BLaER1 (cell line): ENCODE data around the gene SLFN14.

Experiments
- H3K27ac ChIP-seq: shearing (Covaris generic); formaldehyde crosslinking; 2 replicates; pipeline ENCODE4 v1.8.1; 2022
- H3K27me3 ChIP-seq: shearing (Covaris generic); formaldehyde crosslinking; 2 replicates; pipeline ENCODE4 v1.8.1; 2022
- H3K36me3 ChIP-seq: shearing (Covaris generic); formaldehyde crosslinking; 2 replicates; pipeline ENCODE4 v1.8.1; 2022
- H3K4me1 ChIP-seq: shearing (Covaris generic); formaldehyde crosslinking; 2 replicates; pipeline ENCODE4 v1.8.1; 2022
- H3K4me2 ChIP-seq: shearing (Covaris generic); formaldehyde crosslinking; 2 replicates; pipeline ENCODE4 v1.8.1; 2022
- H3K4me3 ChIP-seq: shearing (Covaris generic); formaldehyde crosslinking; 2 replicates; pipeline ENCODE4 v1.8.1; 2022
- H3K9ac ChIP-seq: shearing (Covaris generic); formaldehyde crosslinking; 2 replicates; pipeline ENCODE4 v1.8.1; 2022
- H3K9me3 ChIP-seq: shearing (Covaris generic); formaldehyde crosslinking; 2 replicates; pipeline ENCODE4 v1.8.1; 2022
- H4K20me1 ChIP-seq: shearing (Covaris generic); formaldehyde crosslinking; 2 replicates; pipeline ENCODE4 v1.8.1; 2022
- Cebpa-rat ChIP-seq: shearing (Covaris generic); IDR thresholded peaks from 2 replicates; pipeline ENCODE4 v1.8.1; 2022

SLFN14 gene

DNA sequence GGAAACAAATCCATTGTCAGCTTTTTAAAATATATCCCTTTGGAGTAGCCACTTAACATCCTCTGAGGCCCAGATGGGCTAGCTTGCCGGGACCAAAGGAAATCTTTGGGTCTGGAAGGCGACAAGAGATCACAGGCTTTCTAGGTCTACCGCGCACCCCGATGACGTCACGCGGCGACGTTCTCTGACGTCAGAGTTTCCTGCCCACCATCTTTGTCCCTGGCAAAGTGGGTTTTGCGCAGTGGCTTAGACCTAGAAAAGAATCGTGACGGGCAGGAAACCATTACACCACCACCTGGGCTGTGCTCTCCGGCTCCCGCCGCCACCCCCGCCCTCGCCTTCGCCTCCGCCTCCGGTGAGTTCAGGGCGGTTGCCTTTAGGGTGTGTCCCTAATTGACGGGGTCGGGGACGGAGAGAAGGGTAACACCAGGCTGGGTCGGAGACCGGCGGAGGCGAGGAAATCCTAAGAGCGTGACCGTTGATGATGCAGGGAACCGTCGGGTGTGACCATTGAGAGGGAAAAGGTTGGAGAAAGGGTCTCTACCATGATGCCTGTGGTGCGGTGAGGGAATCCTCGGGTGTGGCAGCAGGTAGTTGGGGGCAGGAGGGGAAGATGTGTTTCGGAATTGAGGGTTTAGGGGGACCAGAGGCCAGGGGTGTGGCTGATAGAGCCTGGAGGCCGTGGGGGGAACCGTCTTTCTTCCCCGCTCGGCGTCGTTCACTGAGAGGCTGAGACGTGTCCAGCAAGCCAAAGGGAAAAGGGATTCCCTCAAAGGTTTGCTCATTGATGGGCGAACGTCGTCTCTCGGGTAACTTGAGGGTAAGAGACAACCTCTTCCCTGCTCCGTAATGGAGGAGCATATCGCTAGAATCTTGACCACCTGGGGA, 26.7 kb upstream of the SLFN14 start, which contains the start of gene AP2B1:
Gene AP2B1, plus strand, starts transcription at position 249 of the 888 bp plus-strand sequence. CDS start 6,709 bp downstream, outside the sequence.
- TF ChIP-seq Cebpa-rat, result no peak
- peak within 1 kb of the TSS; percentile 90 for H3K4me3 ChIP-seq

DNA sequence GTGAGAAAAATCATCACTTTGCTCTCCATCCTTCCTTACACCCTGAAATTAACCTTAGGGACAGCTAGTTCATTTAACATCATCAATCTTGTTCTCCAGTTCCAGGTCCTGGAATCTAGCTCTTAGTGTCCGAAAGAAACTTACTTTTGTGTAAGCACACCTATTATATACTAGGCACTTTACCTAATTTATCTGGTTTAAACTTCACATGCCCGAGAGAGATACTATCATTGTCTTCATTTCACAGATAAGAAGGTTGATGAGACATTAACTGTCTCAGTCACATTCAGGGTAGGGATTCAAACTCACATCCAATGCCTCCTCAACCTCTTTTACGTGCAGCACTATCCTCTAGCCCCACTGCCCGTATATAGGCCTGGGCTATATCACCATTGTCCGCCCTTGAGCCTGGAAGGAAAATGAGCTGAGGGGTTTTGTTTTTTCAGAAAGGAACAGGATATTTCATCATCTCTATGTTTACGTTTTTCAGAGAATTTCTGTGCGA, 26.0 kb upstream of the SLFN14 start:
- peaks cover 31% of the 10 kb centered on the region for H4K20me1 ChIP-seq
- no peaks in the 10 kb centered on the region for H3K9me3 ChIP-seq
- H3K4me3 ChIP-seq, result peak overlapping the region; percentile 90
- peak overlapping the region; percentile 93 for H3K9ac ChIP-seq
- TF ChIP-seq Cebpa-rat, result no peak
- peaks cover 24% of the 10 kb centered on the region for H3K4me1 ChIP-seq
- H3K27ac ChIP-seq, result peak overlapping the region; percentile 91
- peak overlapping the region; percentile 93 for H3K4me2 ChIP-seq
- H3K27me3 ChIP-seq, result no peaks in the 10 kb centered on the region
- H3K36me3 ChIP-seq, result 0 out of 2 replicates have a peak, but pooled peaks cover 4% of the 10 kb centered on the region

More for the DNA sequence above, 26.7 kb upstream of the SLFN14 start, which contains the start of gene AP2B1:
- Histone ChIP-seq H3K27ac (peak within 1 kb of the TSS; percentile 91), H3K4me2 (peak within 1 kb of the TSS; percentile 93), H3K4me1 (peaks cover 24% of the 10 kb centered on the region), H3K36me3 (peaks cover 5% of the 10 kb centered on the region; the same call in 1 of the 2 replicates), H3K27me3 (no peaks in the 10 kb centered on the region), H4K20me1 (peaks cover 38% of the 10 kb centered on the region), H3K9ac (peak within 1 kb of the TSS; percentile 93), H3K9me3 (no peaks in the 10 kb centered on the region)

DNA sequence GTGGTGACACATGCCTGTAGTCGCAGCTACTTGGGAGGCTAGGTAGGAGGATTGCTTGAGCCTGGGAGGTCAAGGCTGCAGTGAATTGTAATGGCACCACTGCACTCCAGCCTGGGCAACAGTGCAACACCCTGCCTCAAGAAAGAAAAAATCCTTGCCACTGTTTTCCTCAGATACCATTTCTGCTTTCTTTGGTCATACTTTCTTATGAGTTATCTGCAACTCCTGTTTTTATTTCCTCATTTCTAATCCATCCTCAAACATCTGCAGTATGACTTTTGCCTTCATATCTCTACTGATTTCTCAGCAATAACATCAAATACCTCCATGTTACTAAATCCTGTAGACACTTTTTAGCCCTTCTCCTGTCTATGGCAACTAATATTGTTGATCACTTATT, 23.4 kb upstream of the SLFN14 start:
- TF ChIP-seq Cebpa-rat, result no peak
- Histone ChIP-seq H3K36me3 (no peaks in the 10 kb centered on the region), H3K9ac (no peak overlapping the region), H3K4me3 (no peak overlapping the region), H3K4me2 (no peak overlapping the region), H3K4me1 (peaks cover 28% of the 10 kb centered on the region), H4K20me1 (peaks cover 6% of the 10 kb centered on the region; the same call in 1 of the 2 replicates), H3K9me3 (no peaks in the 10 kb centered on the region), H3K27me3 (no peaks in the 10 kb centered on the region), H3K27ac (no peak overlapping the region)

DNA sequence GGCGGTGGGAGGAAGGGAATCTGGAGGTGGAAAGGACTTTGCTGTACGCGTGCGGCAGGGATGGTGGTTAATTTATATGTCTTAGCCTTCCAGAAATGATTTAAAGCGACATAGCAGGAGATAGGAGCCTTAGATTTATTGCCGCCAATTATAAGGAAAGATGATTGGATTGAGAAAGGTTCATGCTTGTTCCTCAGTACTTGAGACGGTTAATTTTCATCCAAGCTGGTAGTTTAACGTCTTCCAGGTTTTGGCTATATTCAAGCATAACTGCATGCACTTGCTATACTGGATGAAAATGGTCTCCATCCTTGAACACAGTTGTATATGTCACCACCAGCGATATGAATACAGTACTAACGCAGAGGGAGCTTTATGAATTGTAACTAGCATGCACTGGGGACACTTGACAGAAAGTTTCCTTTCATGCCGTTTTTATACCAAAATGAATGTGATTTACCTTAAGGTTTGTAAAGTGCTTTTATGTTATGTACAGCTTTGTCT, 18.4 kb upstream of the SLFN14 start:
- peak overlapping the region; percentile 92 for H3K4me2 ChIP-seq
- peak overlapping the region; percentile 88 for H3K9ac ChIP-seq
- no peaks in the 10 kb centered on the region for H3K9me3 ChIP-seq
- H3K27ac ChIP-seq, result peak overlapping the region; percentile 86
- peaks cover 32% of the 10 kb centered on the region for H3K4me1 ChIP-seq
- no peak for TF ChIP-seq Cebpa-rat
- H4K20me1 ChIP-seq, result no peaks in the 10 kb centered on the region
- peak overlapping the region; percentile 78 for H3K4me3 ChIP-seq
- no peaks in the 10 kb centered on the region for H3K27me3 ChIP-seq
- H3K36me3 ChIP-seq, result peaks cover 20% of the 10 kb centered on the region

DNA sequence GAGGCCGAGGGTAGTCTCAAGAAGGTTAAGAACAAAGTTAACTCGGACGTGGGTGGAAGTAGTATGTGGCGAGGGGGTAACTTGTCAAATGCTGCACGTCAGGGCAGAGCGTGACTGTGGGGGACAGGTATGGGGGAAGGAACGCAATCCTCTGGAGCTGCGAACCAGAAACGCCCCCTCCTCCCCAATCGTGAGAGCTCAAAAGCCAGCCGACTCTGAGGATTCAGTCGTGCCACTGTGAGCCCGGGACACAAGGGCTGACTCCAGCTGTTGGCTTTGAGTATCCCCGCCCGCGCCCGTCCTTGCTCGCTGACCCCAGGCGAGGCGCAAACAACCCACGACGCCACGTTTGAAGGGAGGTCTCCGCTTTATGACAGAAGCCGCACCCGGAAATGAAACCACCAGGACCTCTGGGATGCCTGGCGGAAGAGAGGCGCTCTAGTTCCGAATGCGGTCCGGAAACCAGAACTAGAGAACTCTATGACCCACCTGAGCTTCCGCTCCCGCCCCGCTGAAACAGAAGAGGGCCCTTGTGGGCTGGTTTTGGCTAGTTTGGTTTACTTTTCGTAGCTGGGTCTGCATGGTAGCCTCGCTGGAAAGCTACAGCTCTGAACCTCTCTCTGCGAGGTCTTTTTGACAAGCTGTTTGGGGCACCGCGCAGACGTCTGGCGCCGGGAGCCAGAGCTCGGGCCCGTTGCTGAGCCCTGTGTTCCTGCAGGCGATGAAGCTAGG, 17.7 kb upstream of the SLFN14 start, which contains the start of gene PEX12:
Gene PEX12, minus strand, starts transcription at position 375 of the 732 bp plus-strand sequence. CDS start 550 bp downstream, outside the sequence.
- peak within 1 kb of the TSS; percentile 86 for H3K27ac ChIP-seq
- H4K20me1 ChIP-seq, result no peaks in the 10 kb centered on the region
- peak within 1 kb of the TSS; percentile 78 for H3K4me3 ChIP-seq
- peak within 1 kb of the TSS; percentile 88 for H3K9ac ChIP-seq
- no peak for TF ChIP-seq Cebpa-rat
- peaks cover 32% of the 10 kb centered on the region for H3K4me1 ChIP-seq
- H3K27me3 ChIP-seq, result no peaks in the 10 kb centered on the region
- no peaks in the 10 kb centered on the region for H3K9me3 ChIP-seq
- peak within 1 kb of the TSS; percentile 92 for H3K4me2 ChIP-seq
- peaks cover 26% of the 10 kb centered on the region for H3K36me3 ChIP-seq

DNA sequence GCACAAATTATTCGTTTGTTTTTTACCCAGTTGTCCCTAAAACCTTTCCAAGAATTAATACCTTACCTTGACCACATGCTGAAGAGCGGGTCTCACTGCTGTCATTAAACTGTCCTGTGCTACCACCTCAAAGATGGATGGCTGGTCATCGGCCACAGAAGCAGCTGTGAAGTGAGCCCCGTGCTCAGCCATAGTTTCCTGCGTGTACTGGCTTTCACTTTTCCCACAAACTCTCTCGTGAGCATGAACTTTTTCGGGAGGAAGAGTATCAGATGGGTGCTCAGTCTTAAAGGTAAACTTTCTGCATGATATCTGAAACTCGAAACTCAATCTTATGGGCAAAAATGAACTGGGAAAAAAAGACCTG, 17.2 kb upstream of the SLFN14 start:
- no peak for TF ChIP-seq Cebpa-rat
- no peaks in the 10 kb centered on the region for H3K27me3 ChIP-seq
- H3K4me2 ChIP-seq, result peak overlapping the region; percentile 92
- peaks cover 32% of the 10 kb centered on the region for H3K36me3 ChIP-seq
- peak overlapping the region; percentile 78 for H3K4me3 ChIP-seq
- no peaks in the 10 kb centered on the region for H4K20me1 ChIP-seq
- H3K9me3 ChIP-seq, result no peaks in the 10 kb centered on the region
- peak overlapping the region; percentile 86 for H3K27ac ChIP-seq
- H3K4me1 ChIP-seq, result peaks cover 32% of the 10 kb centered on the region
- H3K9ac ChIP-seq, result peak overlapping the region; percentile 88

DNA sequence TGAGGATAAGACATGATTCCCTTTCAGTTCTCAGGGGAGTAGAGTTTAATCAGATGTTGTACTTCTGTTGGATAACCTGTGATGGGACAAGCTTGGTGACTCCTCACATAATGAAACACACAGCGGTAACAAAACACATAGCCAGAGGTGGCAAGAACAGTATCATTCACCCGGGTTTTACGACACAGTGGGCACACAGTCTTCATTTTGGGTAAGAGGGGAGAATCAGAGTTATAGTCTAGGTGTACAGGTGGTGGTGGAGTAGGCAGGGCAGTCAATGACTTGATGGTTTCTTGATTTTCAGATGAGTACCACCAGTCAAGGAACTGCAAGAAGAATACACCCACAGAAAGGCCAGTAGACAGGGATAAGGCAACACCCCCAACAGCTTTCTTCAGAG, 15.1 kb upstream of the SLFN14 start:
- Histone ChIP-seq H3K9ac (no peak overlapping the region), H3K9me3 (no peaks in the 10 kb centered on the region), H3K27me3 (no peaks in the 10 kb centered on the region), H3K4me3 (no peak overlapping the region), H3K4me2 (no peak overlapping the region), H4K20me1 (no peaks in the 10 kb centered on the region), H3K27ac (no peak overlapping the region), H3K36me3 (peaks cover 45% of the 10 kb centered on the region), H3K4me1 (peaks cover 41% of the 10 kb centered on the region)
- no peak for TF ChIP-seq Cebpa-rat

DNA sequence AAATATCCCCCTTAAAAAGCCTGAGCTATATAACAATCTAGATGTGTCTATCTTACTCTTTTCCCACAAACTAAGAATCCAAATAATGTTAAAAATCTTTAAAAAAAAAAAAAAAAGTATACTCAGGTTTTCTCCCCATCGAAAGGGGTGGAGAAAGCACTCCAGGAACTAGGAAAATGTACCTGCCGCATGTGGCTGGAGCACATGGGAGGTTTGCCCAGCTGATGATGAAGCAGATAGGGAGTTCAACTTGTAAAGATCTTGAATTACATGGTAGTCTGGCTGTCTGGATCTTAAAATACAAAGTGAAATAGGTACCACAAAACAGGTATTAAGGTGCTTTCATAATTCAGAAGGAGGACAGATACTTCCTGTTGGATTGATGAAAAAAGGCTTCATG, 8.8 kb upstream of the SLFN14 start:
- TF ChIP-seq Cebpa-rat, result no peak
- H3K27ac ChIP-seq, result no peak overlapping the region
- H3K36me3 ChIP-seq, result peaks cover 28% of the 10 kb centered on the region
- peak overlapping the region; percentile 96 for H3K4me2 ChIP-seq
- peak overlapping the region; percentile 85 for H3K4me3 ChIP-seq
- peak overlapping the region; percentile 90 for H3K9ac ChIP-seq
- no peaks in the 10 kb centered on the region for H3K9me3 ChIP-seq
- peaks cover 17% of the 10 kb centered on the region; the same call in 1 of the 2 replicates for H4K20me1 ChIP-seq
- H3K4me1 ChIP-seq, result peaks cover 40% of the 10 kb centered on the region
- H3K27me3 ChIP-seq, result no peaks in the 10 kb centered on the region

DNA sequence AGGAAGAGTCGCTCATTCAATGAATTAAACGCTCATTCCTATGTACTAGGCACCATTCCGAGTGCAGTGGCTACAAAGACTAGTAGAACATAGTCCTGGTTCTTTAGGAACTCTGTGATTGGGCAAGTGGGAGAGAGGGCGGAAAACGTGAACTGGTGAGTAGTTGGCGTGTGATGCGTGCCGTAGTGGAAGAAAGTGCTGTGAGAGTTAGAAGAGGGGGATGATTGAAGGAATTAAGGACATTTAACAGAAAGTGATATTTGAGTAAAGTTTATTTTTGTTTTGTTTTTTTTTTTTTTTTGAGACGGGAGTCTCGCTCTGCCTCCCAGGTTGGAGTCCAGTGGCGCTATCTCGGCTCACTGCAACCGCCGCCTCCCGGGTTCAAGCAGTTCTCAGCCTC, 7.9 kb upstream of the SLFN14 start:
- peaks cover 20% of the 10 kb centered on the region for H3K36me3 ChIP-seq
- H3K4me1 ChIP-seq, result peaks cover 40% of the 10 kb centered on the region
- H3K4me2 ChIP-seq, result peak overlapping the region; percentile 96
- H3K27ac ChIP-seq, result peak overlapping the region; percentile 80
- TF ChIP-seq Cebpa-rat, result no peak
- H4K20me1 ChIP-seq, result peaks cover 17% of the 10 kb centered on the region; the same call in 1 of the 2 replicates
- peak overlapping the region; percentile 85 for H3K4me3 ChIP-seq
- no peaks in the 10 kb centered on the region for H3K27me3 ChIP-seq
- no peaks in the 10 kb centered on the region for H3K9me3 ChIP-seq
- peak overlapping the region; percentile 90 for H3K9ac ChIP-seq
